Transverse colon (tissue), 4 donors: ENCODE measurements around the gene TIGD1. TPM values are rescaled to one million over a fixed set of nuclear protein-coding genes. Genes with fewer than 3 reads are reported as not detected.
"Not testable (repeated sequence)": the region's sequence is repeated elsewhere in the genome, so short reads cannot be mapped to it uniquely, and the experiment has no call there.

Source experiments
- DNase-seq: peaks from one replicate; pipeline ENCODE4 v3.0.0-alpha.2; 2019
- H3K27ac ChIP-seq, 4 donors: fragments of 200-600 bp; sonication (generic); 2 replicates each; pipeline ENCODE4 v1.5.1; 2016 to 2018; ENCODE audit warnings: inconsistent platforms in 4 of 4
- H3K27me3 ChIP-seq: fragments of 200-600 bp; sonication (generic); 2 replicates; pipeline ENCODE4 v1.5.1; 2017; ENCODE audit warnings: inconsistent platforms
- H3K36me3 ChIP-seq, 4 donors: fragments of 200-600 bp; sonication (generic); 2 replicates each; pipeline ENCODE4 v1.5.1; 2017 to 2019; ENCODE audit warnings: inconsistent platforms in 4 of 4
- H3K4me1 ChIP-seq, 4 donors: fragments of 200-600 bp; sonication (generic); 2 replicates each; pipeline ENCODE4 v1.5.1; 2017 to 2020; ENCODE audit warnings: inconsistent platforms in 4 of 4
- H3K4me3 ChIP-seq, 4 donors: fragments of 200-600 bp; sonication (generic); 1 replicate in 1 of 4; 2 replicates in 3 of 4; pipeline versions ENCODE4 v1.5.1 to v1.6.1; 2017 to 2019; ENCODE audit warnings: inconsistent platforms in 4 of 4
- H3K9me3 ChIP-seq, 2 donors: fragments of 200-600 bp; sonication (generic); 2 replicates each; pipeline ENCODE4 v1.5.1; 2017 to 2019; ENCODE audit warnings: inconsistent platforms in 2 of 2
- CTCF ChIP-seq, 5 experiments: fragments of 200-600 bp in 3 of 5; fragments of 450-650 bp in 2 of 5; sonication (generic) in 3 of 5; IDR thresholded peaks; 1 replicate in 2 of 5; 2 replicates in 3 of 5; pipeline ENCODE4 v1.5.1; 2016 to 2017; ENCODE audit warnings: antibody characterized with exemption in 5 of 5, inconsistent platforms in 3 of 5, mild to moderate bottlenecking in 2 of 5, moderate library complexity in 1 of 5
- EP300 ChIP-seq: sonication (generic); formaldehyde crosslinking; IDR thresholded peaks from one replicate; pipeline ENCODE4 v1.6.1; 2017; ENCODE audit warnings: antibody characterized with exemption, low read depth
- POLR2A ChIP-seq: fragments of 450-650 bp; IDR thresholded peaks from one replicate; pipeline ENCODE4 v1.6.1; 2016; ENCODE audit warnings: antibody characterized with exemption, mild to moderate bottlenecking, moderate library complexity
- POLR2AphosphoS5 ChIP-seq, 3 donors: sonication (generic); formaldehyde crosslinking; IDR thresholded peaks; one replicate each; pipeline ENCODE4 v1.6.1; 2016; ENCODE audit warnings: antibody characterized with exemption in 3 of 3
- WGBS, 2 donors: methylation state at CpG; one replicate each; pipeline ENCODE4 v1.1.5; 2018; ENCODE audit warnings: low coverage in 1 of 2; 5-methylcytosine and 5-hydroxymethylcytosine counted together
- in situ Hi-C, 4 donors: fragments of 200-750 bp; cut with MboI; loops; one replicate each; pipeline versions ENCODE4 v1.15.0 to v1.15.1; 2017; ENCODE audit warnings: low sequenced_read_pairs in 3 of 4, low pct_ligation_motif_present in 1 of 4, low pct_unique_long_range_greater_than_20kb in 1 of 4
- intact Hi-C: fragments of 100-400 bp; cut with DNase I; formaldehyde crosslinking; loops from one replicate; pipeline ENCODE4 v1.15.1; 2023; ENCODE audit warnings: low total_unique reads
- total RNA-seq, 4 donors: library from RNA; depleted of rRNA; stranded (reverse); fragments of >200 nt; gene quantifications; one replicate each; pipeline ENCODE4 v1.1.0, GENCODE V29; 2016

The TIGD1 gene
- total RNA-seq, 4 donors from 2014 or later: 4.6 to 23.1 (median 11.9) TPM

DNA sequence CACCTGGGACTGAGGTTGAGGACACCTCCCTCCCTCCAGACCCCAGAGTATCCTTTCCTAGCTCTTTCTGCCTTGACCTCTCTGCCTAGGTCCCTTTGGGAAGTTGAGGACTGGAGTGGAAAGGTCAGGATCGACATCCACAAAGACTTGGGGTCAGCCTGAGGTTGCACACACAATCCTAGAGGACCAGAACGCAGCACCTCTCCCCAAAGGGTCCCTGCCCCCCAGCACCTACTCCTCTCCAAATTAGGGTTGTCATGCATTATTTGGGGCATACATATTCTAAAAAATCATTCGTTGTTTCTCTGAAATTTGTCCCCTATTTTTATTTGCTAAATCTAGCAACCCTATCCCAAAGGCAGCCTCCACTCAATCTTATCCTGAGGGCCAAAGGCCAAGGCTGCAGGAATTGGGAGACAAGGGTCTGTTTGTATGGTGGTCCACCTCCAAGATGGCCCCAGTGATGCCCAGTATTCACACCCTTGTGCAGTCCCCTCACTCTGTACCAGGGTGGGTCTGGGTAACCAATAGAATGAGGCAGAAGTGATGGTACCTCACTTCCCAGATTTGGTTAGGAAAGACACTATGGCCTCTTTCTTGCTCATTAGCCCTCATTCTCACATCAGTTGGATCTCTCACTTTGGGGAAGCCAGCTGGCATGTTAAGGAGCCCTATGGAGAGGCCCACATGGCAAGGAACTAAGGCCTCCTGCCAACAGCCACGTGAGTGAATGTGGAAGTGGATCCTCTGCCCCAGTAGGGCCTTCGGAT is 14.4 kb downstream of the TIGD1 start:
- H3K27me3 ChIP-seq: peaks cover 42% of the 10 kb centered on the region
- intact Hi-C loops (no loop called here), in situ Hi-C loops (no loop called here)
- no peaks in the 10 kb centered on the region for H3K9me3 ChIP-seq
- 90 to 100% methylated on average over 1 to 5 of the region's 5 CpGs for WGBS, 2 donors
- H3K4me3 ChIP-seq: no peak overlapping the region
- H3K4me1 ChIP-seq: no peaks in the 10 kb centered on the region
- no peak overlapping the region for H3K27ac ChIP-seq
- H3K36me3 ChIP-seq: no peaks in the 10 kb centered on the region
- TF ChIP-seq POLR2AphosphoS5 (IDR thresholded peaks at IDR 0.05) (no peak), EP300 (no peak), CTCF (IDR thresholded peaks at IDR 0.05) (no peak), POLR2A (no peak)
- DNase-seq: no peak

GRCh38 chr2:232534940-232535651 is 15.3 kb downstream of the TIGD1 start:
- Histone ChIP-seq H3K36me3 (no peaks in the 10 kb centered on the region), H3K27ac (no peak overlapping the region), H3K4me3 (no peak overlapping the region), H3K9me3 (no peaks in the 10 kb centered on the region), H3K4me1 (no peaks in the 10 kb centered on the region), H3K27me3 (peaks cover 34% of the 10 kb centered on the region)
- no peak for DNase-seq
- TF ChIP-seq POLR2A: no peak
- TF ChIP-seq CTCF (IDR thresholded peaks at IDR 0.05): no peak
- TF ChIP-seq EP300: no peak
- TF ChIP-seq POLR2AphosphoS5 (IDR thresholded peaks at IDR 0.05): no peak
- intact Hi-C loops: no loop called here
- in situ Hi-C loops: no loop called here
- WGBS, 2 donors: 86% methylated on average over 12 of the region's 14 CpGs; no CpG with 5 or more reads in 1 of the 2 donors

DNA sequence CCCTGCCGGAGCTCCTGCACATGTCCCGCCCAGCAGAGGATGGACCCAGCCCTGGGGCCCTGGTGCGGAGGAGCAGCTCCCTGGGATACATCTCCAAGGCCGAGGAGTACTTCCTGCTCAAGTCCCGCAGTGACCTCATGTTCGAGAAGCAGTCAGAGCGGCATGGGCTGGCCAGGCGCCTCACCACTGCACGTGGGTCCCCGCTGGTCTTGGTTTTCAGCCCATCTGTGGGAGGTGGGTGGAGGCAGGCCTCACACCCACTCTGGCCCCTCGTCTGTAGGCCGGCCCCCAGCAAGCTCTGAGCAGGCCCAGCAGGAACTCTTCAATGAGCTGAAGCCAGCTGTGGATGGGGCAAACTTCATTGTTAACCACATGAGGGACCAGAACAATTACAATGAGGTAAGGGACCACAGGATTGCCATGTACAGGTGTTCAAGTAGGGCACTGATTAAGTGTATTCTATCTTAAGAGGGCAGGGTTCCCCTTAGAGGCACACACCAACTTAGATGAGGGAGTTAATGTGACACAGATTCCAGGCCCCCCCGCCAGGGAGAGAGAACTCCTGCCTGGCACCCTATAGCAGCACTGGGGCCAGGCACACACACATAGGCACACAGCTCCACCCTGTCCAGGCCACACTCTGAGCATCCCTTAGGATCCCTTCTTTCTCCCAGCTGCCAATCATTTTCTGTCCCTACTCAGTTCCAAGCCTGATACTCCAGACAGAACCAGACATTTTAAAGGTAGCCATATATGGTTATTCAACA is 16.2 kb downstream of the TIGD1 start:
- intact Hi-C loops: no loop called here
- Histone ChIP-seq H3K27ac (no peak overlapping the region), H3K36me3 (no peaks in the 10 kb centered on the region), H3K27me3 (peaks cover 25% of the 10 kb centered on the region), H3K4me1 (no peaks in the 10 kb centered on the region), H3K9me3 (no peaks in the 10 kb centered on the region), H3K4me3 (no peak overlapping the region)
- 86 to 90% methylated on average over 1 to 9 of the region's 13 CpGs for WGBS, 2 donors
- DNase-seq: no peak
- TF ChIP-seq POLR2A: no peak
- TF ChIP-seq EP300: no peak
- in situ Hi-C loops: no loop called here

DNA sequence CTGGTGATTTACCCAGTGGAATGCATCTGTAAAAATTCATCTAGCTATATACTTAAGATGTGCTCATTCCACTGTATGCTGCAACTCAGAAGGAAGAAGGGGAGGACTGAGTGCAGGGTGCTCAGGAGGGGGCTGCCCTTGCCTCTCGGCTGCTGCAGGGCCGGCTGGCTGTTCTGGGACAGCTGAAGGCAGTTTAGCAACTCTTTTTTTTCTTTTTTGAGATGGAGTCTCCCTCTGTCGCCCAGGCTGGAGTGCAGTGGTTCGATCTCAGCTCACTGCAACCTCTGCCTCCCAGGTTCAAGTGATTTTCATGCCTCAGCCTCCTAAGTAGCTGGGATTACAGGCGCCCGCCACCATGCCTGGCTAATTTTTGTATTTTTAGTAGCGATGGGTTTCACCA is 17.5 kb downstream of the TIGD1 start:
- H3K4me1 ChIP-seq, in situ Hi-C loops, H3K27ac ChIP-seq, H3K9me3 ChIP-seq, intact Hi-C loops, DNase-seq, H3K36me3 ChIP-seq, H3K4me3 ChIP-seq: not testable (repeated sequence)
- peaks cover 16% of the 10 kb centered on the region for H3K27me3 ChIP-seq
- 87% methylated on average over 7 of the region's 7 CpGs; no CpG with 5 or more reads in 1 of the 2 donors for WGBS, 2 donors

- Histone ChIP-seq H3K27me3 (peaks cover 12% of the 10 kb centered on the region), H3K36me3 (no peaks in the 10 kb centered on the region), H3K4me3 (no peak overlapping the region), H3K4me1 (no peaks in the 10 kb centered on the region), H3K9me3 (no peaks in the 10 kb centered on the region), H3K27ac (no peak overlapping the region)
- no peak for DNase-seq
- in situ Hi-C loops: no loop called here
- WGBS, 2 donors: 57 to 91% methylated on average over 7 to 9 of the region's 9 CpGs
- intact Hi-C loops: no loop called here
- TF ChIP-seq POLR2A (no peak), POLR2AphosphoS5 (IDR thresholded peaks at IDR 0.05) (no peak), EP300 (no peak), CTCF (IDR thresholded peaks at IDR 0.05) (no peak)
Observed at GRCh38 chr2:232532419-232532818, 17.9 kb downstream of the TIGD1 start.
